ENCODE results near the gene PLIN4.

DNA sequence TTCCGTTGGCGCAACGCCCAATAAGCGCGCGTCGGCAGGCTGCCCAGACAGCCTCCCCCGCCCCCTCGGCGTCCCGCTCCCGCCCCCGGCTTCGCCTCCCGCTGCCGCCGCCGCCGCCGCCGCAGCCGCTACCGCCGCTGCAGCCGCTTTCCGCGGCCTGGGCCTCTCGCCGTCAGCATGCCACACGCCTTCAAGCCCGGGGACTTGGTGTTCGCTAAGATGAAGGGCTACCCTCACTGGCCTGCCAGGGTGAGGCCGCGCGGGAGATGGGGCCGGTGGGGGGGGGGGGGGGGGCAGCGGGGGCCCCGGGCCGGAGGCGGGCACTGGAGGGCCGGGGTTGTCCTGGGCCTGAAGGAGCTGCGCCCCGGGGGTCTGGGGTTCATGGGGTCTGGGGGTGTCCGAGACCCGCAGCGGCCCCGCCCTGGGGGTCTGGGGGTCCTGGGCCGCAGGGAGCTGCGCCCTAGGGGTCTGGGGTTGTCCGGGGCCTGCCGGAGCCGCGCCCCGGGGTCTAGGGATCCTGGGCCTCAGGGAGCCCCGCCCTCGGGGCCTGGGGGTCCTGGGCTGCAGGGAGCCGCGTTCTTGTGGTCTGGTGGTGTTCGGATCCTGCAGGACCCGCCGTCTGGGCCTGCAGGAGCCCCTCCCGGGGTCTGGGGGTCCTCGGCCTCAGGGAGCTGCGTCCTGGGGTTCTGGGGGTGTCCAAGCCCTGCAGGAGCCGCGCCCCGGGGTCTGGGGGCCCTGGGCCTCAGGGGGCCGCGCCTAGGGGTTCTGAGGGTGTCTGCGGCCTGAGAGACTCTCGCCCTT lies 45.9 kb downstream of the PLIN4 start, which contains the start of gene HDGFL2:
- TF ChIP-seq, protein P1, sequence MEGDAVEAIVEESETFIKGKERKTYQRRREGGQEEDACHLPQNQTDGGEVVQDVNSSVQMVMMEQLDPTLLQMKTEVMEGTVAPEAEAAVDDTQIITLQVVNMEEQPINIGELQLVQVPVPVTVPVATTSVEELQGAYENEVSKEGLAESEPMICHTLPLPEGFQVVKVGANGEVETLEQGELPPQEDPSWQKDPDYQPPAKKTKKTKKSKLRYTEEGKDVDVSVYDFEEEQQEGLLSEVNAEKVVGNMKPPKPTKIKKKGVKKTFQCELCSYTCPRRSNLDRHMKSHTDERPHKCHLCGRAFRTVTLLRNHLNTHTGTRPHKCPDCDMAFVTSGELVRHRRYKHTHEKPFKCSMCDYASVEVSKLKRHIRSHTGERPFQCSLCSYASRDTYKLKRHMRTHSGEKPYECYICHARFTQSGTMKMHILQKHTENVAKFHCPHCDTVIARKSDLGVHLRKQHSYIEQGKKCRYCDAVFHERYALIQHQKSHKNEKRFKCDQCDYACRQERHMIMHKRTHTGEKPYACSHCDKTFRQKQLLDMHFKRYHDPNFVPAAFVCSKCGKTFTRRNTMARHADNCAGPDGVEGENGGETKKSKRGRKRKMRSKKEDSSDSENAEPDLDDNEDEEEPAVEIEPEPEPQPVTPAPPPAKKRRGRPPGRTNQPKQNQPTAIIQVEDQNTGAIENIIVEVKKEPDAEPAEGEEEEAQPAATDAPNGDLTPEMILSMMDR (IDR thresholded peaks at IDR 0.05; ENCODE audit: low read depth, low read length, poor library complexity, severe bottlenecking): no peak
- no peak for TF ChIP-seq EZH2phosphoT487 (IDR thresholded peaks at IDR 0.05; ENCODE audit: borderline replicate concordance, low read length)
